GM12891 (cell line): Measurements from ENCODE around the gene RIPK1.

Experiments
- POLR2A ChIP-seq: IDR thresholded peaks from 2 replicates; pipeline ENCODE4 v1.6.1; 2011; ENCODE audit warnings: low read depth, low read length, control low read depth
- POLR2AphosphoS5 ChIP-seq: IDR thresholded peaks from 2 replicates; pipeline ENCODE4 v1.6.1; 2011; ENCODE audit warnings: low read depth, low read length, control low read depth

- no peak for TF ChIP-seq POLR2A
- TF ChIP-seq POLR2AphosphoS5 = no peak
Observed at GRCh38 chr6:3090013-3090412, 21.7 kb downstream of the RIPK1 start.
